Gastroesophageal sphincter (tissue), 3 donors: ENCODE data around the gene GRAMD2B.

Source experiments
- EP300 ChIP-seq: sonication (generic); formaldehyde crosslinking; IDR thresholded peaks from one replicate; pipeline ENCODE4 v1.6.1; 2017; ENCODE audit warnings: antibody characterized with exemption, mild to moderate bottlenecking
- POLR2A ChIP-seq, 2 donors: fragments of 450-650 bp; IDR thresholded peaks; one replicate each; pipeline ENCODE4 v1.6.1; 2017; ENCODE audit warnings: antibody characterized with exemption in 2 of 2, mild to moderate bottlenecking in 2 of 2, moderate library complexity in 1 of 2
- POLR2AphosphoS5 ChIP-seq: sonication (generic); formaldehyde crosslinking; IDR thresholded peaks from one replicate; pipeline ENCODE4 v1.6.1; 2017; ENCODE audit warnings: antibody characterized with exemption
- TF ChIP-seq, protein P1 (sequence below), 4 experiments: fragments of 200-600 bp in 2 of 4; fragments of 450-650 bp in 2 of 4; sonication (generic) in 1 of 4; IDR thresholded peaks; one replicate each; pipeline ENCODE4 v1.5.1; 2017 to 2019; ENCODE audit warnings: antibody characterized with exemption in 4 of 4, mild to moderate bottlenecking in 2 of 4, moderate library complexity in 2 of 4

DNA sequence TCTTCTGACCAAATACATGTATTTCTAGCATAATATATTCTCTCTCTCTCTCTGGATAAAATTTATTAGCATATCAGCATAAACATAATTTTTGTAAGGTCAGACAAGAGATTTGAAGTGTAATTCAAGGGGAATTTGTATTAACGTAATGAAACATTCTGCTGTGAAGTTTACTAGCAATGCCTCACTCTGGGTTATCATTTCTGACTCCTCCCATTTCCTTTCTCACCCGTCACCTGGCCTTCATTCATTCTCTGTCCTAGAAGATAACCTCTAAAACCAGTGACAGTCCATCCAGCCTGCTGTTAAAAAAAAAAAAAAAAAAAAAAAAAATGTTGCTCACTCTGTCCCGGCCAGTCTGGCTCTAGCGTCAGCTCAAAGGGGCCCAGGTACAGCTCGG, 27.1 kb downstream of the GRAMD2B start:
- TF ChIP-seq POLR2A (IDR thresholded peaks at IDR 0.05): no peak
- TF ChIP-seq POLR2AphosphoS5: no peak
- TF ChIP-seq, protein P1, sequence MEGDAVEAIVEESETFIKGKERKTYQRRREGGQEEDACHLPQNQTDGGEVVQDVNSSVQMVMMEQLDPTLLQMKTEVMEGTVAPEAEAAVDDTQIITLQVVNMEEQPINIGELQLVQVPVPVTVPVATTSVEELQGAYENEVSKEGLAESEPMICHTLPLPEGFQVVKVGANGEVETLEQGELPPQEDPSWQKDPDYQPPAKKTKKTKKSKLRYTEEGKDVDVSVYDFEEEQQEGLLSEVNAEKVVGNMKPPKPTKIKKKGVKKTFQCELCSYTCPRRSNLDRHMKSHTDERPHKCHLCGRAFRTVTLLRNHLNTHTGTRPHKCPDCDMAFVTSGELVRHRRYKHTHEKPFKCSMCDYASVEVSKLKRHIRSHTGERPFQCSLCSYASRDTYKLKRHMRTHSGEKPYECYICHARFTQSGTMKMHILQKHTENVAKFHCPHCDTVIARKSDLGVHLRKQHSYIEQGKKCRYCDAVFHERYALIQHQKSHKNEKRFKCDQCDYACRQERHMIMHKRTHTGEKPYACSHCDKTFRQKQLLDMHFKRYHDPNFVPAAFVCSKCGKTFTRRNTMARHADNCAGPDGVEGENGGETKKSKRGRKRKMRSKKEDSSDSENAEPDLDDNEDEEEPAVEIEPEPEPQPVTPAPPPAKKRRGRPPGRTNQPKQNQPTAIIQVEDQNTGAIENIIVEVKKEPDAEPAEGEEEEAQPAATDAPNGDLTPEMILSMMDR (IDR thresholded peaks at IDR 0.05): no peak
- TF ChIP-seq EP300: no peak
